ENCODE data around the gene LCMT1.

GRCh38 chr16:25174285-25174684, 62.7 kb downstream of the LCMT1 start:
- TF ChIP-seq CTCF (IDR thresholded peaks at IDR 0.05; ENCODE audit: poor library complexity, severe bottlenecking) (no peak), TAF1 (IDR thresholded peaks at IDR 0.05; ENCODE audit: low read depth) (no peak), EZH2 (IDR thresholded peaks at IDR 0.05; ENCODE audit: borderline replicate concordance, insufficient read depth, low read length, poor library complexity, severe bottlenecking) (no peak), POLR2AphosphoS5 (IDR thresholded peaks at IDR 0.05) (no peak), REST (IDR thresholded peaks at IDR 0.05; ENCODE audit: borderline replicate concordance) (no peak), RAD21 (conservative IDR thresholded peaks at IDR 0.05) (no peak), MXI1 (conservative IDR thresholded peaks at IDR 0.05; ENCODE audit: poor library complexity, severe bottlenecking) (no peak)

All from neural cell (in vitro differentiated cells).